ENCODE measurements around the gene LAPTM4A. TPM values are rescaled to one million over a fixed set of nuclear protein-coding genes. Genes with fewer than 3 reads are reported as not detected.

LAPTM4A gene
- total RNA-seq, 1 experiment from 2014 or later: 131 TPM

DNA sequence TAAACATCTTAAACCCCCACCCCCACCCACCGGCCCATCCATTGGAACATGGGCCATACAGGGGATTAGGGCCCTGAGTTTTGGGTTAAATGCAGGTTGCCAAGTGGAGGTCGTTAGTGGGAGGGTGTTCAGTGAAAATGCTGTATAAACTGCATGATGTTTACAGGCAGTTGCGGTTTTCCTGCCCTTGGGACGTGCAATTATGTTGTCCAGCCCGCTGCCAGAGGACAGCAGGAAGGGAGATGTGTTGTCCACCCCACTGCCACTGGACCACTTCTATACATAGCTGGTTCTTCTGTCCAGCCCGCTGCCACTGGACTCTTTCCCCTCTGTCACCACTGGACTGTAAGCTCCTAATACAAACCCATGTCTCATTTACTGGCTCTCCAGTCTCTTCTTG is 2.7 kb upstream of the LAPTM4A start:
- Histone ChIP-seq H3K79me1 (ENCODE audit: insufficient read depth, low read depth, low read length, poor library complexity, severe bottlenecking) (no peaks in the 10 kb centered on the region), H4K5ac (ENCODE audit: insufficient read length, low read depth, low read length) (no peak overlapping the region), H3K23me2 (ENCODE audit: insufficient read length, low read depth, low read length, poor library complexity, severe bottlenecking) (peaks cover 8% of the 10 kb centered on the region), H3K23ac (ENCODE audit: insufficient read length, low read depth, low read length) (no peak overlapping the region), H2BK12ac (ENCODE audit: insufficient read length, low read depth, low read length) (no peak overlapping the region), H2BK5ac (ENCODE audit: insufficient read length, low read length) (no peak overlapping the region), H3K18ac (ENCODE audit: insufficient read length, low read depth, low read length) (no peak overlapping the region), H3K27me3 (ENCODE audit: insufficient read depth, low read length) (no peaks in the 10 kb centered on the region), H4K91ac (ENCODE audit: insufficient read length, low read depth, low read length) (no peak overlapping the region), H3K9ac (ENCODE audit: extremely low read depth, insufficient read length, low read length) (no peak overlapping the region), H3K4ac (ENCODE audit: low read depth, low read length) (no peak overlapping the region), H2AFZ (ENCODE audit: low read length) (no peak overlapping the region), H4K20me1 (ENCODE audit: control insufficient read depth, insufficient read depth, insufficient read length) (no peaks in the 10 kb centered on the region), H3K9me3 (ENCODE audit: control insufficient read depth, low read depth, low read length) (no peaks in the 10 kb centered on the region), H2BK20ac (ENCODE audit: low read depth, low read length, poor library complexity, severe bottlenecking) (no peak overlapping the region), H2AK5ac (ENCODE audit: insufficient read length, low read length) (no peak overlapping the region), H3T11ph (ENCODE audit: low read length) (no peak overlapping the region), H3K4me1 (ENCODE audit: insufficient read depth, low read length) (no peaks in the 10 kb centered on the region; the same call in 1 of the 2 replicates), H3K56ac (ENCODE audit: insufficient read length, low read depth, low read length) (no peak overlapping the region), H3K79me2 (ENCODE audit: insufficient read depth, low read length) (peaks cover 8% of the 10 kb centered on the region; the same call in 1 of the 2 replicates), H2BK120ac (ENCODE audit: low read depth, low read length, poor library complexity, severe bottlenecking) (no peak overlapping the region), H3K27ac (ENCODE audit: insufficient read length, low read depth, low read length) (no peak overlapping the region), H2BK15ac (ENCODE audit: low read depth, low read length) (no peak overlapping the region), H3K14ac (ENCODE audit: insufficient read depth, low read length) (no peak overlapping the region), H4K8ac (replicated peaks; ENCODE audit: insufficient read length, low read depth, low read length) (no peak overlapping the region), H3K4me2 (ENCODE audit: insufficient read depth, insufficient read length, low read length) (no peak overlapping the region)
- TF ChIP-seq, protein P1, sequence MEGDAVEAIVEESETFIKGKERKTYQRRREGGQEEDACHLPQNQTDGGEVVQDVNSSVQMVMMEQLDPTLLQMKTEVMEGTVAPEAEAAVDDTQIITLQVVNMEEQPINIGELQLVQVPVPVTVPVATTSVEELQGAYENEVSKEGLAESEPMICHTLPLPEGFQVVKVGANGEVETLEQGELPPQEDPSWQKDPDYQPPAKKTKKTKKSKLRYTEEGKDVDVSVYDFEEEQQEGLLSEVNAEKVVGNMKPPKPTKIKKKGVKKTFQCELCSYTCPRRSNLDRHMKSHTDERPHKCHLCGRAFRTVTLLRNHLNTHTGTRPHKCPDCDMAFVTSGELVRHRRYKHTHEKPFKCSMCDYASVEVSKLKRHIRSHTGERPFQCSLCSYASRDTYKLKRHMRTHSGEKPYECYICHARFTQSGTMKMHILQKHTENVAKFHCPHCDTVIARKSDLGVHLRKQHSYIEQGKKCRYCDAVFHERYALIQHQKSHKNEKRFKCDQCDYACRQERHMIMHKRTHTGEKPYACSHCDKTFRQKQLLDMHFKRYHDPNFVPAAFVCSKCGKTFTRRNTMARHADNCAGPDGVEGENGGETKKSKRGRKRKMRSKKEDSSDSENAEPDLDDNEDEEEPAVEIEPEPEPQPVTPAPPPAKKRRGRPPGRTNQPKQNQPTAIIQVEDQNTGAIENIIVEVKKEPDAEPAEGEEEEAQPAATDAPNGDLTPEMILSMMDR (conservative IDR thresholded peaks at IDR 0.05): no peak
- Mint-ChIP-seq H3K4me3 (no peak overlapping the region), H3K9me3 (no peaks in the 10 kb centered on the region), H3K36me3 (ENCODE audit: insufficient read depth in 1 of 3, low read depth in 3 of 3) (no peaks in the 10 kb centered on the region; a peak in 1 of 7 replicates), H3K27me3 (ENCODE audit: low read depth) (peaks cover 15% of the 10 kb centered on the region), H3K27ac (no peak overlapping the region), H3K4me1 (peaks cover 12 to 14% of the 10 kb centered on the region in 2 experiments)
- WGBS (ENCODE audit: extremely low coverage, insufficient read length, low lambda C conversion rate): no CpG with 5 or more reads among the region's 6 CpGs
- no peak for DNase-seq

All from H9 (cell line).